ENCODE measurements around the gene ITPRIP.

Gene ITPRIP

GRCh38 chr10:104279550-104280259, 58.6 kb downstream of the ITPRIP start:
- no peak for DNase-seq

- no peak for DNase-seq
These were observed 60.5 kb downstream of the ITPRIP start for GRCh38 chr10:104277785-104278184.

- DNase-seq: no peak
These were observed 62.1 kb downstream of the ITPRIP start for GRCh38 chr10:104276192-104276591.

GRCh38 chr10:104274762-104275721, 63.2 kb downstream of the ITPRIP start:
- no peak for DNase-seq

GRCh38 chr10:104273899-104274575, 64.2 kb downstream of the ITPRIP start:
- no peak for DNase-seq

GRCh38 chr10:104273286-104273685, 65.0 kb downstream of the ITPRIP start:
- DNase-seq: no peak

- DNase-seq: peak; percentile 33
These were observed 69.3 kb downstream of the ITPRIP start, which contains the start of gene GSTO2 for GRCh38 chr10:104268713-104269645. Gene GSTO2, plus strand, starts transcription at chr10:104269184. Its CDS starts 5,732 bp downstream, at chr10:104274916.

GRCh38 chr10:104268405-104268712, 69.9 kb downstream of the ITPRIP start:
- DNase-seq: no peak

GRCh38 chr10:104267721-104268404, 70.4 kb downstream of the ITPRIP start:
- no peak for DNase-seq

GRCh38 chr10:104264783-104265182, 73.5 kb downstream of the ITPRIP start:
- no peak for DNase-seq

GRCh38 chr10:104262055-104262454, 76.2 kb downstream of the ITPRIP start:
- no peak for DNase-seq

- DNase-seq: no peak
These were observed 77.5 kb downstream of the ITPRIP start for GRCh38 chr10:104260775-104261115.

GRCh38 chr10:104259999-104260774, 78.1 kb downstream of the ITPRIP start:
- DNase-seq: no peak
